ENCODE results near the gene ERBIN.
"Not testable (repeated sequence)": the region's sequence is repeated elsewhere in the genome, so short reads cannot be mapped to it uniquely, and the experiment has no call there.

Gene ERBIN
- 125 to 323 (median 233) reads per million in 17 experiments for total RNA-seq

GRCh38 chr5:65926276-65926783, at the start of gene ERBIN:
TSS of gene ERBIN (plus strand) at chr5:65926575. CDS start at chr5:65992719, 66,144 bp downstream.
- DNase-seq = peak; percentile 90 to 96 (median 94)

GRCh38 chr5:65876970-65877369, 49.4 kb upstream of the ERBIN start:
- DNase-seq = peak in 2 of 4 experiments; percentile 20 to 27

- DNase-seq = peak; percentile 38 to 74 (median 56)
These were observed 46.6 kb upstream of the ERBIN start for GRCh38 chr5:65879668-65880256.

GRCh38 chr5:65880496-65881072, 45.8 kb upstream of the ERBIN start:
- no peak for DNase-seq

GRCh38 chr5:65882278-65882677, 44.1 kb upstream of the ERBIN start:
- DNase-seq = peak in 2 of 4 experiments; percentile 15 to 20

- DNase-seq = no peak
These were observed 42.9 kb upstream of the ERBIN start for GRCh38 chr5:65883461-65883860.

GRCh38 chr5:65886387-65886786, 40.0 kb upstream of the ERBIN start:
- DNase-seq = no peak

- DNase-seq = not testable (repeated sequence)
These were observed 34.4 kb upstream of the ERBIN start for GRCh38 chr5:65892024-65892423.

- DNase-seq = no peak
These were observed 33.6 kb upstream of the ERBIN start for GRCh38 chr5:65892801-65893200.

GRCh38 chr5:65893749-65894430, 32.5 kb upstream of the ERBIN start:
- no peak for DNase-seq

- DNase-seq = no peak
These were observed 30.5 kb upstream of the ERBIN start for GRCh38 chr5:65895891-65896290.

- DNase-seq = no peak
These were observed 25.6 kb upstream of the ERBIN start for GRCh38 chr5:65900746-65901145.

GRCh38 chr5:65902104-65902503, 24.3 kb upstream of the ERBIN start:
- DNase-seq = no peak

GRCh38 chr5:65903581-65903980, 22.8 kb upstream of the ERBIN start:
- no peak for DNase-seq

GRCh38 chr5:65906256-65906655, 20.1 kb upstream of the ERBIN start:
- DNase-seq = no peak

GRCh38 chr5:65907135-65907534, 19.2 kb upstream of the ERBIN start:
- no peak for DNase-seq

- peak in 2 of 4 experiments; percentile 15 to 35 for DNase-seq
These were observed 15.7 kb upstream of the ERBIN start for GRCh38 chr5:65910711-65911110.

- DNase-seq = no peak
These were observed 14.1 kb upstream of the ERBIN start for GRCh38 chr5:65912311-65912710.

- DNase-seq = no peak
These were observed 12.9 kb upstream of the ERBIN start for GRCh38 chr5:65913519-65913918.

GRCh38 chr5:65914641-65915196, 11.7 kb upstream of the ERBIN start:
- peak in 3 of 4 experiments; percentile 9 to 26 (median 17) for DNase-seq

- DNase-seq = not testable (repeated sequence)
These were observed 10.7 kb upstream of the ERBIN start for GRCh38 chr5:65915661-65916060.

- no peak for DNase-seq
These were observed 10.3 kb upstream of the ERBIN start for GRCh38 chr5:65916066-65916465.

- DNase-seq = peak; percentile 33 to 70 (median 52)
These were observed 9.7 kb upstream of the ERBIN start for GRCh38 chr5:65916636-65917035.

All from suppressor macrophage (primary cell).